Activated CD8-positive, alpha-beta T cell treated with anti-CD3 and anti-CD28 coated beads for 36 hours (primary cell): ENCODE data around the gene IST1. TPM values are rescaled to one million over a fixed set of nuclear protein-coding genes. Genes with fewer than 3 reads are reported as not detected.
A peak's percentile ranks its signal among the peaks of the same experiment; 100 is the strongest.

Experiments used
- ATAC-seq: fragments of 200-7000 bp; cut with Tn5 transposase; one replicate; pipeline ENCODE4 v1.10.0; 2021; ENCODE audit warnings: mild to moderate bottlenecking, moderate library complexity
- CTCF ChIA-PET: fragments of 350-600 bp; sonication (Branson Sonifier 250); formaldehyde crosslinking; loops from one replicate; lab custom pipeline; 2021; ENCODE audit warnings: antibody characterized with exemption; lab: Charles Lee
- POLR2A ChIA-PET: fragments of 350-600 bp; sonication (Branson Sonifier 250); formaldehyde crosslinking; loops from one replicate; lab custom pipeline; 2021; ENCODE audit warnings: antibody characterized with exemption; lab: Charles Lee
- DNase-seq: peaks from one replicate; pipeline ENCODE4 v3.0.0-alpha.2; 2020
- H3K27ac Mint-ChIP-seq: one replicate; pipeline ENCODE4 v1.8.0; 2021; ENCODE audit warnings: mild to moderate bottlenecking, mixed read lengths
- H3K27me3 Mint-ChIP-seq: one replicate; pipeline ENCODE4 v1.8.0; 2021; ENCODE audit warnings: mixed read lengths
- H3K36me3 Mint-ChIP-seq: one replicate; pipeline ENCODE4 v1.8.0; 2021; ENCODE audit warnings: low read depth, mixed read lengths
- H3K4me1 Mint-ChIP-seq: one replicate; pipeline ENCODE4 v1.8.0; 2021; ENCODE audit warnings: low read depth, mixed read lengths
- H3K4me3 Mint-ChIP-seq: one replicate; pipeline ENCODE4 v1.8.0; 2021; ENCODE audit warnings: mild to moderate bottlenecking, moderate library complexity, mixed read lengths
- H3K9me3 Mint-ChIP-seq: one replicate; pipeline ENCODE4 v1.8.0; 2021; ENCODE audit warnings: mixed read lengths
- CTCF ChIP-seq: fragments of 200-600 bp; IDR thresholded peaks from one replicate; pipeline ENCODE4 v1.8.0; 2022; ENCODE audit warnings: antibody characterized with exemption, mild to moderate bottlenecking
- intact Hi-C: fragments of 100-400 bp; cut with micrococcal nuclease; formaldehyde crosslinking; loops from one replicate; pipeline ENCODE4 v1.10.0; 2022
- total RNA-seq, 2 experiments: library from RNA; stranded (reverse); gene quantifications; one replicate each; pipeline ENCODE4 v1.2.3, GENCODE V29; 2021

IST1 gene
- total RNA-seq, 2 experiments from 2014 or later: 157 to 175 TPM

GRCh38 chr16:71854369-71854948, 40.9 kb upstream of the IST1 start:
- H3K4me3 Mint-ChIP-seq: no peak overlapping the region

GRCh38 chr16:71855937-71856662, 39.2 kb upstream of the IST1 start:
- Mint-ChIP-seq H3K27ac (peak overlapping the region; percentile 84), H3K36me3 (peaks cover 9% of the 10 kb centered on the region), H3K4me3 (no peak overlapping the region), H3K27me3 (no peaks in the 10 kb centered on the region), H3K9me3 (no peaks in the 10 kb centered on the region), H3K4me1 (peaks cover 49% of the 10 kb centered on the region)
- ChIA-PET POLR2A (interaction anchor here (0.6 to 1.8 kb wide), 5 partner anchors 10 to 48 kb away, joined by 3 to 6 read pairs (median 3); partner anchors contain the start of genes AP1G1, ATXN1L and IST1), CTCF (interaction anchor here (1.3 to 6.2 kb wide), 4 partner anchors 16 to 106 kb away, joined by 3 to 29 read pairs (median 4); partner anchors contain the start of gene ZNF821)
- intact Hi-C loops: no loop called here
- TF ChIP-seq CTCF: no peak
- ATAC-seq: peak; percentile 92
- DNase-seq: peak; percentile 69

More at GRCh38 chr16:71854369-71854948, 40.9 kb upstream of the IST1 start:
- TF ChIP-seq CTCF: no peak
- ATAC-seq (no peak), DNase-seq (no peak)
- Mint-ChIP-seq H3K27ac (peak overlapping the region; percentile 32), H3K4me1 (peaks cover 49% of the 10 kb centered on the region), H3K36me3 (peaks cover 17% of the 10 kb centered on the region), H3K27me3 (no peaks in the 10 kb centered on the region), H3K9me3 (no peaks in the 10 kb centered on the region)
- POLR2A ChIA-PET: interaction anchor here (0.7 kb wide), 1 partner anchor 18 kb away, joined by 3 read pairs; no protein-coding TSS in a partner anchor
- CTCF ChIA-PET: interaction anchor here (0.5 to 6.2 kb wide), 2 partner anchors 29 to 246 kb away, joined by 3 to 29 read pairs; partner anchors contain the start of gene ZNF821
- intact Hi-C loops: no loop called here

- peaks cover 8% of the 10 kb centered on the region for H3K36me3 Mint-ChIP-seq
- intact Hi-C loops: no loop called here
- TF ChIP-seq CTCF: no peak
- ATAC-seq (no peak), DNase-seq (no peak)
- H3K27me3 Mint-ChIP-seq: no peaks in the 10 kb centered on the region
- CTCF ChIA-PET: interaction anchor here (0.9 to 6.2 kb wide), 2 partner anchors 21 to 23 kb away, joined by 4 to 29 read pairs; partner anchors contain the start of gene ZNF821
- H3K4me3 Mint-ChIP-seq: no peak overlapping the region
- H3K9me3 Mint-ChIP-seq: no peaks in the 10 kb centered on the region
- H3K4me1 Mint-ChIP-seq: peaks cover 25% of the 10 kb centered on the region
- POLR2A ChIA-PET: interaction anchor here (1.1 kb wide), 1 partner anchor 22 kb away, joined by 3 read pairs; no protein-coding TSS in a partner anchor
- H3K27ac Mint-ChIP-seq: no peak overlapping the region
These were observed 35.4 kb upstream of the IST1 start for GRCh38 chr16:71859762-71860521.

- ATAC-seq (no peak), DNase-seq (no peak)
- intact Hi-C loops: no loop called here
- TF ChIP-seq CTCF: no peak
- Mint-ChIP-seq H3K4me1 (peaks cover 14% of the 10 kb centered on the region), H3K27me3 (no peaks in the 10 kb centered on the region), H3K4me3 (no peak overlapping the region), H3K27ac (no peak overlapping the region), H3K9me3 (no peaks in the 10 kb centered on the region), H3K36me3 (peaks cover 4% of the 10 kb centered on the region)
- ChIA-PET CTCF (no interaction called here), POLR2A (interaction anchor here (1.1 kb wide), 1 partner anchor 19 kb away, joined by 3 read pairs; no protein-coding TSS in a partner anchor)
These were observed 31.3 kb upstream of the IST1 start for GRCh38 chr16:71863995-71864394.
